ENCODE results near the gene AIRE. TPM values are rescaled to one million over a fixed set of nuclear protein-coding genes. Genes with fewer than 3 reads are reported as not detected.

AIRE gene
- total RNA-seq, 6 experiments from 2014 or later, result 0.05 to 0.12 TPM; not detected in 4

- Mint-ChIP-seq H3K36me3 (ENCODE audit: low read depth) (no peaks in the 10 kb centered on the region), H3K27me3 (ENCODE audit: insufficient read depth) (peaks cover 13% of the 10 kb centered on the region), H3K4me1 (ENCODE audit: low read depth) (no peaks in the 10 kb centered on the region), H3K9me3 (no peaks in the 10 kb centered on the region), H3K27ac (no peak within 1 kb of the TSS), H3K4me3 (no peak within 1 kb of the TSS)
- no peak for TF ChIP-seq CTCF (IDR thresholded peaks at IDR 0.05)
- DNase-seq, result no peak
These were observed 23.9 kb upstream of the AIRE start, which contains the start of gene DNMT3L for GRCh38 chr21:44261675-44262295. TSS of gene DNMT3L (minus strand) at chr21:44261897. CDS start at chr21:44261259, 638 bp downstream.

- H3K27me3 Mint-ChIP-seq (ENCODE audit: insufficient read depth), result peaks cover 13% of the 10 kb centered on the region
- DNase-seq, result no peak
- no peaks in the 10 kb centered on the region for H3K36me3 Mint-ChIP-seq (ENCODE audit: low read depth)
- no peak overlapping the region for H3K4me3 Mint-ChIP-seq
- H3K4me1 Mint-ChIP-seq (ENCODE audit: low read depth), result no peaks in the 10 kb centered on the region
- no peaks in the 10 kb centered on the region for H3K9me3 Mint-ChIP-seq
- H3K27ac Mint-ChIP-seq, result no peak overlapping the region
- TF ChIP-seq CTCF (IDR thresholded peaks at IDR 0.05), result no peak
These were observed 23.2 kb upstream of the AIRE start for GRCh38 chr21:44262338-44263056.

GRCh38 chr21:44263221-44263760, 22.4 kb upstream of the AIRE start:
- DNase-seq, result no peak
- Mint-ChIP-seq H3K27me3 (ENCODE audit: insufficient read depth) (peaks cover 8% of the 10 kb centered on the region), H3K27ac (no peak overlapping the region), H3K4me3 (no peak overlapping the region), H3K9me3 (no peaks in the 10 kb centered on the region), H3K36me3 (ENCODE audit: low read depth) (no peaks in the 10 kb centered on the region), H3K4me1 (ENCODE audit: low read depth) (no peaks in the 10 kb centered on the region)
- no peak for TF ChIP-seq CTCF (IDR thresholded peaks at IDR 0.05)

GRCh38 chr21:44263768-44264167, 21.9 kb upstream of the AIRE start:
- peaks cover 5% of the 10 kb centered on the region for H3K27me3 Mint-ChIP-seq (ENCODE audit: insufficient read depth)
- no peaks in the 10 kb centered on the region for H3K4me1 Mint-ChIP-seq (ENCODE audit: low read depth)
- no peak for DNase-seq
- no peak overlapping the region for H3K4me3 Mint-ChIP-seq
- no peak overlapping the region for H3K27ac Mint-ChIP-seq
- H3K36me3 Mint-ChIP-seq (ENCODE audit: low read depth), result no peaks in the 10 kb centered on the region
- TF ChIP-seq CTCF (IDR thresholded peaks at IDR 0.05), result no peak
- no peaks in the 10 kb centered on the region for H3K9me3 Mint-ChIP-seq

GRCh38 chr21:44265734-44266270, 19.9 kb upstream of the AIRE start:
- DNase-seq, result no peak
- no peaks in the 10 kb centered on the region for H3K36me3 Mint-ChIP-seq (ENCODE audit: low read depth)
- no peaks in the 10 kb centered on the region for H3K4me1 Mint-ChIP-seq (ENCODE audit: low read depth)
- H3K27ac Mint-ChIP-seq, result no peak overlapping the region
- TF ChIP-seq CTCF (IDR thresholded peaks at IDR 0.05), result no peak
- H3K9me3 Mint-ChIP-seq, result no peaks in the 10 kb centered on the region
- peaks cover 5% of the 10 kb centered on the region for H3K27me3 Mint-ChIP-seq (ENCODE audit: insufficient read depth)
- no peak overlapping the region for H3K4me3 Mint-ChIP-seq

Measured in HFFc6 (cell line).